ENCODE results near the gene TSPAN18. TPM values are rescaled to one million over a fixed set of nuclear protein-coding genes. Genes with fewer than 3 reads are reported as not detected.

Gene TSPAN18
- total RNA-seq, 1 experiment from 2014 or later = not detected

GRCh38 chr11:44923115-44923514 lies 196.4 kb downstream of the TSPAN18 start:
- no peak overlapping the region for H3K9ac ChIP-seq (ENCODE audit: low read length)
- no peak for TF ChIP-seq EZH2 (IDR thresholded peaks at IDR 0.05; ENCODE audit: low read length, unreplicated experiment)
- no peak overlapping the region for H3K27ac ChIP-seq (ENCODE audit: low read length)
- H3K36me3 ChIP-seq (ENCODE audit: low read depth, low read length) = no peaks in the 10 kb centered on the region
- POLR2A ChIA-PET (ENCODE audit: unreplicated experiment) = no interaction called here
- H4K20me1 ChIP-seq (ENCODE audit: low read length) = no peaks in the 10 kb centered on the region
- no peaks in the 10 kb centered on the region for H3K4me1 ChIP-seq (ENCODE audit: insufficient read depth, low read length)
- CTCF ChIA-PET = no interaction called here
- H3K9me3 ChIP-seq (ENCODE audit: low read length) = no peaks in the 10 kb centered on the region
- no peak overlapping the region for H2AFZ ChIP-seq (ENCODE audit: low read length)
- ATAC-seq = no peak
- no peaks in the 10 kb centered on the region for H3K79me2 ChIP-seq (ENCODE audit: low read length)
- no TSS peak for BruUV-seq (replicated peaks)
- DNase-seq = no peak
- H3F3A ChIP-seq (ENCODE audit: low read length, unreplicated experiment) = no peaks in the 10 kb centered on the region
- H3K4me2 ChIP-seq (ENCODE audit: low read length) = no peak overlapping the region
- intact Hi-C loops (cut with micrococcal nuclease) = loop anchor here (10.0 kb wide), 1 partner anchor 412 kb away; no protein-coding TSS in a partner anchor
- peaks cover 15% of the 10 kb centered on the region; the same call in 1 of the 2 replicates for H3K27me3 ChIP-seq (ENCODE audit: low read length)
- H3K9me2 ChIP-seq (replicated peaks; ENCODE audit: low read length) = no peaks in the 10 kb centered on the region
- no peak overlapping the region for H3K4me3 ChIP-seq (ENCODE audit: low read length)

- Histone ChIP-seq H3K36me3 (ENCODE audit: low read depth, low read length) (no peaks in the 10 kb centered on the region), H2AFZ (ENCODE audit: low read length) (no peak overlapping the region), H3K9me3 (ENCODE audit: low read length) (no peaks in the 10 kb centered on the region), H3K27ac (ENCODE audit: low read length) (no peak overlapping the region), H4K20me1 (ENCODE audit: low read length) (no peaks in the 10 kb centered on the region), H3K9me2 (replicated peaks; ENCODE audit: low read length) (no peaks in the 10 kb centered on the region), H3K9ac (ENCODE audit: low read length) (no peak overlapping the region), H3K27me3 (ENCODE audit: low read length) (peaks cover 13% of the 10 kb centered on the region; the same call in 1 of the 2 replicates), H3F3A (ENCODE audit: low read length, unreplicated experiment) (no peaks in the 10 kb centered on the region), H3K4me1 (ENCODE audit: insufficient read depth, low read length) (no peaks in the 10 kb centered on the region), H3K4me2 (ENCODE audit: low read length) (no peak overlapping the region), H3K79me2 (ENCODE audit: low read length) (no peaks in the 10 kb centered on the region), H3K4me3 (ENCODE audit: low read length) (no peak overlapping the region)
- intact Hi-C loops (cut with micrococcal nuclease) = loop anchor here (10.0 kb wide), 1 partner anchor 411 kb away; no protein-coding TSS in a partner anchor
- DNase-seq (no peak), ATAC-seq (no peak)
- TF ChIP-seq EZH2 (IDR thresholded peaks at IDR 0.05; ENCODE audit: low read length, unreplicated experiment) (no peak), EZH2phosphoT487 (IDR thresholded peaks at IDR 0.05; ENCODE audit: borderline replicate concordance, low read length) (no peak), CTCF (conservative IDR thresholded peaks at IDR 0.05; ENCODE audit: low read depth, low read length) (no peak)
- CTCF ChIA-PET = no interaction called here
- POLR2A ChIA-PET (ENCODE audit: unreplicated experiment) = no interaction called here
- no TSS peak for BruUV-seq (replicated peaks)
These were observed 197.0 kb downstream of the TSPAN18 start for GRCh38 chr11:44923806-44924205.

GRCh38 chr11:44926036-44926435 lies 199.3 kb downstream of the TSPAN18 start:
- H3F3A ChIP-seq (ENCODE audit: low read length, unreplicated experiment) = no peaks in the 10 kb centered on the region
- no peak overlapping the region for H2AFZ ChIP-seq (ENCODE audit: low read length)
- H3K79me2 ChIP-seq (ENCODE audit: low read length) = no peaks in the 10 kb centered on the region
- no peak for TF ChIP-seq CTCF (conservative IDR thresholded peaks at IDR 0.05; ENCODE audit: low read depth, low read length)
- no peak for TF ChIP-seq EZH2 (IDR thresholded peaks at IDR 0.05; ENCODE audit: low read length, unreplicated experiment)
- TF ChIP-seq EZH2phosphoT487 (IDR thresholded peaks at IDR 0.05; ENCODE audit: borderline replicate concordance, low read length) = no peak
- no TSS peak for BruUV-seq (replicated peaks)
- no peaks in the 10 kb centered on the region for H3K4me1 ChIP-seq (ENCODE audit: insufficient read depth, low read length)
- H3K9ac ChIP-seq (ENCODE audit: low read length) = no peak overlapping the region
- no peak overlapping the region for H3K27ac ChIP-seq (ENCODE audit: low read length)
- no peak overlapping the region for H3K4me2 ChIP-seq (ENCODE audit: low read length)
- ChIA-PET CTCF (interaction anchor here (0.6 to 1.0 kb wide), 2 partner anchors 179 to 678 kb away, joined by 4 to 14 read pairs; no protein-coding TSS in a partner anchor), POLR2A (ENCODE audit: unreplicated experiment) (no interaction called here)
- H3K36me3 ChIP-seq (ENCODE audit: low read depth, low read length) = no peaks in the 10 kb centered on the region
- intact Hi-C loops (cut with micrococcal nuclease) = loop anchor here (10.0 kb wide), 1 partner anchor 409 kb away; no protein-coding TSS in a partner anchor
- H3K4me3 ChIP-seq (ENCODE audit: low read length) = no peak overlapping the region
- H4K20me1 ChIP-seq (ENCODE audit: low read length) = no peaks in the 10 kb centered on the region
- no peaks in the 10 kb centered on the region; the same call in 1 of the 2 replicates for H3K27me3 ChIP-seq (ENCODE audit: low read length)
- ATAC-seq (no peak), DNase-seq (no peak)
- no peaks in the 10 kb centered on the region for H3K9me3 ChIP-seq (ENCODE audit: low read length)
- no peaks in the 10 kb centered on the region for H3K9me2 ChIP-seq (replicated peaks; ENCODE audit: low read length)
